NCI-H82 treated with DMSO at 0.1 percent for 48 hours (cell line): Measurements from ENCODE around the gene C6orf62.
"Not testable (repeated sequence)": the region's sequence is repeated elsewhere in the genome, so short reads cannot be mapped to it uniquely, and the experiment has no call there.

Experiments
- DNase-seq: peaks from one replicate; lab custom pipeline; 2025; ENCODE audit not compliant: unreplicated experiment; lab: John Stamatoyannopoulos, UW

C6orf62 gene

GRCh38 chr6:24719125-24719971, at the start of gene C6orf62:
C6orf62 (minus strand) TSS chr6:24719154; CDS start chr6:24718668, 486 bp downstream.
- DNase-seq, result no peak

- DNase-seq, result no peak
Measured at GRCh38 chr6:24768361-24768760, 49.4 kb upstream of the C6orf62 start.

- no peak for DNase-seq
Measured at GRCh38 chr6:24766680-24767462, 47.9 kb upstream of the C6orf62 start.

GRCh38 chr6:24765968-24766367, 47.0 kb upstream of the C6orf62 start:
- not testable (repeated sequence) for DNase-seq

GRCh38 chr6:24764833-24765828, 46.2 kb upstream of the C6orf62 start:
- not testable (repeated sequence) for DNase-seq

- no peak for DNase-seq
Measured at GRCh38 chr6:24763578-24763977, 44.6 kb upstream of the C6orf62 start.

GRCh38 chr6:24761851-24762250, 42.9 kb upstream of the C6orf62 start:
- DNase-seq, result no peak

- DNase-seq, result no peak
Measured at GRCh38 chr6:24761193-24761835, 42.4 kb upstream of the C6orf62 start.

GRCh38 chr6:24760210-24760609, 41.3 kb upstream of the C6orf62 start:
- DNase-seq, result no peak

- DNase-seq, result no peak
Measured at GRCh38 chr6:24759718-24760117, 40.8 kb upstream of the C6orf62 start.

GRCh38 chr6:24757611-24758010, 38.7 kb upstream of the C6orf62 start:
- DNase-seq, result no peak

- DNase-seq, result no peak
Measured at GRCh38 chr6:24755279-24755678, 36.3 kb upstream of the C6orf62 start.

GRCh38 chr6:24754378-24754777, 35.4 kb upstream of the C6orf62 start:
- DNase-seq, result not testable (repeated sequence)

- DNase-seq, result no peak
Measured at GRCh38 chr6:24753545-24753944, 34.6 kb upstream of the C6orf62 start.

GRCh38 chr6:24752917-24753492, 34.1 kb upstream of the C6orf62 start:
- no peak for DNase-seq

GRCh38 chr6:24752503-24752902, 33.5 kb upstream of the C6orf62 start:
- no peak for DNase-seq

- not testable (repeated sequence) for DNase-seq
Measured at GRCh38 chr6:24750878-24751277, 31.9 kb upstream of the C6orf62 start.

GRCh38 chr6:24749297-24749696, 30.3 kb upstream of the C6orf62 start:
- no peak for DNase-seq

GRCh38 chr6:24744911-24745310, 26.0 kb upstream of the C6orf62 start:
- DNase-seq, result no peak

- DNase-seq, result no peak
Measured at GRCh38 chr6:24743944-24744335, 25.0 kb upstream of the C6orf62 start.
